Measurements from ENCODE around the gene CYP24A1.

CYP24A1 gene

GRCh38 chr20:54110457-54110856 lies 63.3 kb downstream of the CYP24A1 start:
- no peak for DNase-seq

GRCh38 chr20:54110041-54110440 lies 63.7 kb downstream of the CYP24A1 start:
- DNase-seq: no peak

GRCh38 chr20:54108817-54109216 lies 65.0 kb downstream of the CYP24A1 start:
- DNase-seq: no peak

GRCh38 chr20:54108326-54108642 lies 65.5 kb downstream of the CYP24A1 start:
- no peak for DNase-seq

- no peak for DNase-seq
Measured at GRCh38 chr20:54107600-54108325, 66.0 kb downstream of the CYP24A1 start.

- no peak for DNase-seq
Measured at GRCh38 chr20:54107181-54107580, 66.6 kb downstream of the CYP24A1 start.

GRCh38 chr20:54106162-54106561 lies 67.6 kb downstream of the CYP24A1 start:
- DNase-seq: no peak

- no peak for DNase-seq
Measured at GRCh38 chr20:54105653-54106052, 68.1 kb downstream of the CYP24A1 start.

- no peak for DNase-seq
Measured at GRCh38 chr20:54104781-54105180, 69.0 kb downstream of the CYP24A1 start.

GRCh38 chr20:54103762-54104600 lies 69.8 kb downstream of the CYP24A1 start:
- no peak for DNase-seq
